GM18517 (cell line): Measurements from ENCODE around the gene KRTAP13-3.

Source experiments
- ATAC-seq: cut with Tn5 transposase; IDR thresholded peaks from one replicate; pipeline ENCODE4 v1.9.1; 2021; ENCODE audit warnings: mild to moderate bottlenecking, moderate library complexity; ENCODE audit not compliant: unreplicated experiment

Gene KRTAP13-3, protein sequence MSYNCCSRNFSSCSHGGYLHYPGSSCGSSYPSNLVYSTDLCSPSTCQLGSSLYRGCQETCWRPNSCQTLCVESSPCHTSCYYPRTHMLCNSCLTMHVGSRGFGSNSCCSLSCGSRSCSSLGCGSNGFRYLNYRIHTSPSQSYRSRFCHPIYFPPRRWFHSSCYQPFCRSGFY

DNA sequence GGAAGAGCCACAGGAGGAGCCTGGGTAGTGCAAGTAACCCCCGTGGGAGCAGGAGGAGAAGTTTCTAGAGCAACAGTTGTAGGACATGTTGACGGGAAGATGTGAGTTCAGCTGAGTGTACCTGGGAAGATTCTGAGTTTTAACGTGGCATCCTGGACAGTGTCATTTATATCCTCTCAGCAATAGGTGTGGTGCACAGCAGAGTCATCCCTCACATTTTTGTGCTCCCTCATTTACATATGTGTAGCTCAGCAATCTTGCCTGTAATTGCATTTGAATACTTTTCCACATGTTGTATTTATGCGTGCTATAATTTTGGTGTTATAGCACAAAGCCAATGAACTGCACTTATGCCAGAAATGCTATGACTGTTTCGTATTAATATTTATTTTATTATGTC, at the start of gene KRTAP13-3:
Gene KRTAP13-3, minus strand, starts transcription at position 101 of the 400 bp plus-strand sequence. Its CDS starts 14 bp downstream, at position 87.
- no peak for ATAC-seq

DNA sequence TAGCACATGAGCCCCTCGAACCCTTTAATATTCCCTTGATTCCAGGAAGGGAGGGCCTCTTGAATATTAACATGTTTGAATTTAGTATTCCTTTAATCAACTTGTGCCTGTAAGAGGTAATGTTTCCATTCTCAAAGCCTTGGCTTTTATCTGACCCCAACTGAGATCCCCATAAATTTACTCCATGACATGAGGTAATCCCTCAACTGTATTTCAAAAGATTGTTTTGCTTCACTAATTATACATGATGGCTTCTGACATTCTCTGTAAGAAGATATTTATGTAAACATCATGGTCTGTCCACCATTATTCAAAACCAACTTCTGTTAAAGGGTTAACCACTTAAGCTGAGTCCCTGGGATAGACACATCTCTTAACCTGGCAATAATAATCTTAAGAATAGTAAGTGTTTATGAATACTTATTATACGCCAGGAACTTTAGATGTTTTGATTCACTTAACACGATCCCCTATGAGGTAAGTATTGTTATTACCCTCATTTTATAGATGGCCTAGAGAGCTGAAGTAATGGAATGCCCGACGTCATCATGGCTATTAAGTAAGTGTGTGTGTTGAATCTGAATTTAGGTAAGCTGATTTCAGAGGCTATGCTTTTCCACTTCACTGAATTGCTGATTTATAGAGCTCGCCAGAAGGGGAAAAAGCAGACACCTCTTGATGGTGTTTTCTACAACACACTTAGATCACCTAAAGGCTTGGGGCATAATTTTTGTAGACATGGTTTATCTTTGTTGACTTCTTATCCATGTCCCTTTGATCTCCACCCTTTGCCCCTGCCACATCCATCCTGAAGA, 43.4 kb upstream of the KRTAP13-3 start:
- ATAC-seq, result no peak

DNA sequence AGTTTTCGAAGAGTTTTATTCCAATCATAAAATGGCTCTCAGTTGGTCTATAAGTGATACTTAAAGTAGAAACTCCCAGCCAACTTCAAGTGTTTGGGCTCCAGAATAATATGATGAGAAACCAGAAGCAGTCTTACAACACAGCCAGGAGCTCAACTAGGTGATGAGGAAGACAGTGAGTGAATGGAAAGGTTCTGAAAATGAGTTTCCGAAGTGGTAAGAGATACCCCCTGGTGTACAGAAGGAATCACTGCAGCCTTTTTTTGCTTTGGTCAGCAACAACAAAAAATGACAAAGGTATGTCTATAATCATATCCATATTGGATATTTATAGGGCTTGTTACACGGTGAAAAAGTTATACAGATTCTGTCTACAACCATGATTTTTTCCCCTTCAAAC, 38.0 kb upstream of the KRTAP13-3 start:
- no peak for ATAC-seq

DNA sequence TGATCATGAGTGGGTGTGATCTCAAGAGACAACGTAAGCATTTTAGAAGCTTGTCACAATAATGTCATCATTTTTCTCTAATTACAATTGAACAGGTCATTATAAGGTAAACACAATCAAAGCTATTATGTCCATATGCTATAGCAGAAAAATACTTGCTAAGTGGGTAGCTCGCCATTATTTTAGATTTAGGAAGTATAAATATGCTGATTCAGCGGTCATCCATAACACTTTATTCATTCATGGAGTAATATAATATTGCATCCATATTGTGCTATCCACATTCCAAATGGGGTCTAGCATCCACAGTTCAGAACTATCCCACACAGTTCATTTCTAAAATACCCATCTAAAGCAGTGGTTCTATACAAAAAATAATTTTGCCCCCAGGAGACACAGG, 22.8 kb upstream of the KRTAP13-3 start:
- no peak for ATAC-seq

DNA sequence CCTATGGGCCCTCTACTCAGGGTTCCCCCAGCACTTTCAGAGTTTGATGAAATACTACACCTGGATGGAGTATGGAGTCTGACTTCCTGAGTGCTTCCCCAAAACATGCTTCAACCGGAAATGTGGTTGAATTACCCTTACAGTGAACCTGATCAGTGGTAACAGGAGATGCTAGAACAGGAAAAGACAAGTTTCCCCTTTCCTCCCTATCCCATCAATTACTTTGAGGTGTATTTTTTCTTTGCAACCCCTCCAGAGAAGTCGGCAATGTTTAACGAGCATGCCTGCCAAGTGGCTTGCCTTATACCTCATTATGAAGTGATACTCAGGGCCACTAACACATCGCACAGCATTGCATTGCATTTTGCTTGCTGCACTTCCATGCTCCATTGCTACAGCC, 21.3 kb upstream of the KRTAP13-3 start:
- ATAC-seq, result no peak

DNA sequence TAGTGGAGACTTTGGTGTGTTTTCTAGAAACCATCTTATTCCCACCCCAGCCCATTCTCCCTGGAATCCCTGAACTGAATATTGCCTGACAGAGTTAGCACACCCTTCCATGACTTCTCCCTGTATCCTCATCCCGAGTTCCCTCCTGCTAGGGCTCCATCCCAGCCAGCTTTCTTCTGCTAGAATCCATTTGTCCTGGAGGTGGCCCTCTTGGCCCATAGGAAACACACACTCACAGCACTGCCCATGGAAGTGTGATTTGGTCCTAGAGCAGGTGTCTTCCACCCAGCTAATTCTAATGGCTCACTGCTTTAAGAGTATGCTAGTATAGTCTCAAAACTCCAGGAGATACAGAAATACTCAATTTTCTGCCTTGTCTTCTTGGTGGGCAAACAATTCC, 18.5 kb upstream of the KRTAP13-3 start:
- ATAC-seq, result no peak

DNA sequence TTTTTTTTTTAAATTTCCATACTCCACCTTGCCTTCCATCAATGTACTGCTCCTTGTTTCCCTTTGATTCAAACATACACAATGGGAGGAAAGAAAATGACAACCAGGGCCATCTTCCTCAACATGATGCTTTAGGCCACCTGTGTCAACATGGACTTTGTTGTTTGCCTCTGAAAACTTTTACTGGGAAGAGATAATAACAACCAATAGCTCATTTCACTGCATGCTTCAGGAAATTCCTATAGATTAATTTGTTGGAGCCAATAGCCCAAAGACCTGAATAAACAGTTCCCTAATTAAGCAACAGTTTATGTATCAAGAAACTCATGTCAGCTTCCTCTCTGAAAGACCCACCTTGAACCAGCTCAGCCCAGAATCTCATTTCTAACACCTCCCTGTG, 17.5 kb upstream of the KRTAP13-3 start:
- ATAC-seq, result no peak

DNA sequence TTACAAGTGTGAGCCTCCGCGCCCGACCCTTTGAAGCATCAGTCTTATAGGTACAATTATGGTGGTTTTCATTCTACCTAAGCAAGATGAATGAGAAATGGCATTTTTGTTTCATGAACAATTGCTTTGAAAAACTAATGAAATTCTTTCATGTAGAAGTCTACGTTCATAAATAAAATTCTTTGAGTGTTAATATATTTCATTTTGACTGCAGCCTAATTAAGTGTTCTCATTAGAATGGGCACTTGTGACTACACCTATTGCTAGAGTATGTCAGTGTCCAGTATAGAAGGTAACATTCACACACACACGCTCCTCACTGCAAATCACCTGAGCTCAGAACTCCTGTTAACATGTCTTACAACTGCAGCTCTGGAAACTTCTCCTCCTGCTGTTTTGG, 14.2 kb upstream of the KRTAP13-3 start, which contains the start of gene KRTAP15-1:
Gene KRTAP15-1, plus strand, starts transcription at position 301 of the 400 bp plus-strand sequence. Its CDS starts 53 bp downstream, at position 354.
- ATAC-seq, result no peak

DNA sequence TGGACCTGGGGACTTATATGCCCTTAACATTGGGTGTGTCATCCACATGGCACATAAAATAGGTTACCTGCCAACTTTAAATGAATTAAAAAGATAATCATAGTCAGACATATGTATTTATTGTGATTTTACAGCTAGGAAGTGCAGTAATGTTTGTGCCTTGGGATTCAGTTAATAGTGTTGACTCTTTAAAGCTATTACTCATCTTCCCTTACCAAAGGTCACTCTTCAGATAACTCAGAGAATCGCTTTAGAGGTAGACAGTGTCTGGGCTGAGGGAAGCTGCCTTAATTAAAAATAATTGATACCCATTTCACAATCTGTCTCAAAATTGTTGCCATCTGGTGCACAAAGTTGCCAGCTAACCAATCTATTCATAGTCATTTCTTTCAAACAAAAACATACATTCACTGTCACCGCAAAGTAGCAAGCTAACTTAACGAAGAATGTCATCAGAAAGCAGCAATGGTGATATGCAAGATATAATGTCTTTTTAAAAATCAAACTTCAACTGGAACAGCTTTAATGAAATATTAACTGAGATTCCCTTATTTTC, 11.4 kb upstream of the KRTAP13-3 start:
- ATAC-seq, result no peak

DNA sequence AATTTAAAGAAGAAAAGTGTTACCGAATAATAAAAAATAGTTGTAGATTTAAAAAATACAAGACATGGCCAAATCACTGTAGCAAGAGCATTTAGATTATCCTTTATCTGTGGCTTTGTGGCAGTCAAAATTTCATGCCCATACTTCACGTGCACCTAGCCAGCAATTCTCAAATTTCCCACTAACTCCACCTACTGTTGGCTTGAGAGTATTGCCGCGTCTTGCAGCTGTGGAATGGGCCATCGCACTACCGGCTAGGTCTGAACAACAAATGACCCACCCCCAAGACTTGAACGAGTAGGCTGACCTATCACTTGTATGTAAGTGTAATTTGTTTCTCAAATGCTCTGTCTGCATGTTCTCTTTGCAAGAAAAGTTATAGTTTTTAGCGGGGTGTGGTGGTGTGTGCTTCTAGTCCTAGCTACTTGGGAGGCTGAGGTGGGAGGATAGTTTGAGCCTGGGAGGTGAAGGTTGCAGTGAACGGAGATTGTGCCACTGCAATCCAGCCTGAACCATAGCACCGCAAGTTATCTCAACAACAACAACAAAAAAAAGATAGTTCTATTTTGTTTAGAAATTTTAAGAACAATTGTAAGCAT, 8.4 kb upstream of the KRTAP13-3 start:
- no peak for ATAC-seq

DNA sequence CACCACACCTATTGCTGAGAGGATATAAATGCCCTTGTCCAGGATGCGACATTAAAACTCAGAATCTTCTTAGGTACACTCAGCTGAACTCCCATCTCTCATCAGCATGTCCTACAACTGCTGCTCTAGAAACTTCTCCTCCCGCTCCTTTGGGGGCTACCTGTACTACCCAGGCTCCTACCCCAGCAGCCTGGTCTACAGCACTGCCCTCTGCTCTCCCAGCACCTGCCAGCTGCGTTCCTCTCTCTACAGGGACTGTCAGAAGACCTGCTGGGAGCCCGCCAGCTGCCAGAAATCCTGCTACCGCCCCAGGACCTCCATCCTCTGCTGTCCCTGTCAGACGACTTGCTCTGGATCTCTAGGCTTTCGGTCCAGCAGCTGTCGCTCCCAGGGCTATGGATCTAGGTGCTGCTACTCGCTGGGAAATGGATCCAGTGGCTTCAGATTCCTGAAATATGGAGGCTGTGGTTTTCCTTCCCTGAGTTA, 4.5 kb upstream of the KRTAP13-3 start, which contains the start of gene KRTAP13-4:
Gene KRTAP13-4, plus strand, starts transcription at position 51 of the 486 bp plus-strand sequence. Its CDS starts 56 bp downstream, at position 107.
- no peak for ATAC-seq

DNA sequence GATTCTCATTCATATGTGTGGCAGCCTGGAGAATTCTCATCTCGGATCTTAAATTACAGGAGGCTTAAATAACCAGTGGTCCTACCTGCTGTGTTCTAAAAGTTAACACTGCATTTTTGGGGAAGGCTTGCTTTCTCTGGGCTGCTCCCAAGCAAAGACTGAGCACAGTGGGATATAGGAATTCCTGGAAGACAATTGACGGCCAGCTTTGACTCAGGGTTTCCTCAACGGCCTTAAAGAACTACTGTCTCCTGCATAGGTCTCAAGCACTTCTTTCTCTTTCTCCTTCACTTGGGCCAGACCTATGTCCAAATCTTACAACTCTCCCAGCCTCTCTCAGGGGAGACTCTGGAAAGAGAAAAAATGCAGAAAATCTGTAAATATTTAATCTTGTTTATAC, 1.0 kb upstream of the KRTAP13-3 start:
- no peak for ATAC-seq

DNA sequence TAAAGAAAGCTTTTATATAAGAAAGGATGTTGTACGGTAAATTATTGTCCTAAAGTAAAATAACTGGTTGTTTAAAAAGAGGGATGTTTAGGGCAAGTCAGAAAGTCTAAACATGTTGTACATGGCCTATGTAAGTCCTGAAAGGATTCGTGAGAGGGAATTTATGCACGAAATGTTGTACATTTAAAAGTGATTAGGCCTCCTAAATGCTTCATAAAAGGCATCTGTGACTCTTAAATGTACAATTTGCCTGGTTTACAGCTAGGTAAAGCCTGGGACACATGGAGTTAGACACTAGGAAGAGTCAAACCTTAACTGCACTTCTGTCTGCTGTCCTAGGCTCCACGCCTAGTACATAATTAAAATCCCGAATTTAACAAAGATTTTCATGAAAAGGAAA, 9.7 kb downstream of the KRTAP13-3 start:
- no peak for ATAC-seq

DNA sequence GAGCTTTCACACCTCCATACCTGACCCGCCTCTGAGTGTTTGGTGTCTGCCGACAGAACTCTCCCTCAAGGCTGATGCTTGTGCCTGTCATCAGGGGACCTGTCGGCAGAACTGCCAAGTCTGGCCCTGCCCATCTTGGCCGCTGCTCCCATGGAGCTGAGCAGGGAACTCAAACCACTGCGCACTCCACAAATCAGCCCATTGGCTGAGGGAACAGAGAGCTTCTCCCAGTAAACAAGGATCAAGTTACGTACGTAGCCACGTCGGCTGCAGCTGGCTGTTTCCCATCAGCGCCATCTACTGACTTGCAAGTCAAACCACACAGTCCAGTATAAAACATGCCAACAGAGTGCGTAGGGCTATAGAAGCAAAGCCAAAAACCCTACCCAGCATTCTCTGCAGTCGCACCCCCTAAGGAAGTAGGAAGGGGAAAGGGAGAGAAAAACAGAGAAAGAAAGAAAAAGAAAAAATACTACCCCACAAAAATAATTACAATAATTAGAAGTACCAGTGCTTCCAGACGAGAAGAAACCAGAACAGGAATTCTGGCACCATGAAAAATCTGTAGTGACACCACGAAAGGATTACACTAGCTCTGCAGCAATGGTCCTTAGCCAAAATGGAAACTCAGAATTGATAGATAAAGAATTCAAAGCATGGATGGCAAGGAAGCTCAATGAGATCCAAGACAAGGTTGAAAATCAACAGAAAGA, 16.8 kb downstream of the KRTAP13-3 start:
- no peak for ATAC-seq

DNA sequence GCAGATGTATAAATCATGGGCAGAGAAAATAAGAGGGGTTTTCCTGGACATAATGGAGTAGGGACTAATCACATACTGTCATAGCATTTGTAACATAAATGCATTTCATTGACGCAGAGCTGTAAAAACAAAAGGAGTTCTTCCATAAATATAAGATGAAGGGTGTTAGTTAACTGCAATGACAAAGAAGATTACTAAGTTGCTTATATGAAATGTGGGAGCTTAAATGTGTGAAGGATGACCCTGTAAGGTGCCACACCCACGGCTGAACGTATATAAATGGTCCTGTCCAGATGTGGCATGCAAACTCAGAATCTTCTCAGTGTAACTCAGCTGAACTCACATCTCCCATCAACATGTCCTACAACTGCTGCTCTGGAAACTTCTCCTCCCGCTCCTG, 30.0 kb downstream of the KRTAP13-3 start, which contains the start of gene KRTAP13-1:
Gene KRTAP13-1, plus strand, starts transcription at position 301 of the 400 bp plus-strand sequence. Its CDS starts 56 bp downstream, at position 357.
- ATAC-seq, result no peak

DNA sequence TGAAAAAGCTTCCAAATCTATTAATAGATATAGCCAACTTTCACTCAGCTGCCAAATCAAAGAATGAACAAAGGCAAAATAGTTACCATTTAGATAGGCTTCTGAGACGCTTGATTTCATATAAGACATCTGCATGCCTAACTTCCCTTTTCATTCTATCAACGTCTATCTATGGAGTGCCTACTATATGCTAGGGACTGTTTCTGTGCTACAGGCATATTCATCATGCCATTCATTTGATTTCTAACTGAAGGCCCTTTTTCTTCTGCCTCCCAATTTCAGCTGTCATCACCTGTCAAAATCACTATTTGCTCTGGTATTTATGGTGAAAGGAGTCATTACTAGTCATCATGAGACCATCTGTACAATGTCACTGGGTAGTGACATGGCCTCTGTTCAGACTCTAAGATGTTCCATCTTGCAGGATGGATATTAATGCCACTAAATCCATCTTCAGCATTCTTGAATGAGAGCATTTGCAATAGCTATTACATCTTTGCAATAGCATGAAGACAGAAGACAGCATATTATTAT, 34.2 kb downstream of the KRTAP13-3 start:
- no peak for ATAC-seq

DNA sequence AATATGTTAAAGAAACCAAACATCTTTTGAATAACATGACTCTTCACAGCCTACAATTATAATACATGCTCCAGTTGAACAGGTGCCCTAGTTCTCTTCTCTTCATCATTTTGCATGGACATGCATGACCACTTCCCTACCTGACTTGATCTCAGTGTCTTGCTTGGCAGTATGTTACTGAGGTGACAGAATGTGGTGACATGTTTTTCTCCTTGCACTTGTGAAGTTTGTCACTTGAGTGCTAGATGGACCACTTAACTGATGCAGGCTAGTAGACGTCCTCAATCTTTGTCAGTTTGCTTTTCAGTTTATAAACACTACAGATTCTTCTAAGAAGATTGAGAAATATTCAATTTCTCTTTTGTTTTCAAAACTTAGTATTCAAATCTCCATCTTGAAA, 43.5 kb downstream of the KRTAP13-3 start:
- no peak for ATAC-seq
